HG02981 (cell line): ENCODE results near the gene NDUFAF8.

Experiments used
- ATAC-seq: cut with Tn5 transposase; IDR thresholded peaks from one replicate; pipeline ENCODE4 v1.9.1; 2021; ENCODE audit warnings: mild to moderate bottlenecking, moderate library complexity; ENCODE audit not compliant: unreplicated experiment

Gene NDUFAF8

DNA sequence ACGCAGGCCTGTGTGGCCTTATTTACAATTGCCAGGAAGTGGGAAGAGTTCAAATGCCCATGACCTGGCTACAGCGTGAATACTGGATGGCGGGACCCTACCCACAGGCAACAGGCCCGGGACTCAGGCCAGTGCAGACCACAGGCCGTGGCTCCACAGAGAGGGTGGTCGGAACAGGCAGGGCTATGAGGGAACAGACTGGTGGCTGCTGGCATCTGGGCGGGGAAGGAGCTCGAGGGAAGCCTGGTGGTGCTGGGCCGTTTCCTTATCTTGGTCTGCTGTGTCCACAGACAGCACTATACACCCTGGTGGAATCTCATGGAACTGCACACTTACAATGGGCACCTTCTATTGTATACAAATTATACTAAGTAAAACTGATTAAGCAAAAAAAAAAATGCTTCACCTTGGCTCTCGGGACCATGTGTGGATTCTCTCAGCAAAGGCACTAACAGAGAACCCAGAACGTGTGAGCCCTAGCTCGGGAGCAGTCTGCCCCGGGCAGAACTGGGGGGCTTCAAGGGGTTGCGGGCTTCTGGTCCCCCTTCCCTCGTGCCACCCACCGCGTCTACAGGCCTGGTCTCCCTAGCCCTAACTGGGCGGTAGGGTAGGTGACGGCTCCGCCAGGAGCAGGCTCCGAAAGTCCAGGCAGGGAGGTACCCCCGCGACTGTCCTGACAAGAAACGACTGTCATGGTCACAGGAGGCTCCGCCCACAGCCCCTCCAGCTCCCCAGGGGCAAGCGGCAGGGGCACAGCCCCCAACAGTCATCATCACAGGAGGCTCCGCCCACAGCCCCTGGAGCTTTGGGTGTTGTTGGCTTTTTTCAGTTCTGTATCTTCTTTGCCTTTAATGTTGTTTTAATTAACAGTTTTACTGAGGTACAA lies 38.2 kb upstream of the NDUFAF8 start:
- no peak for ATAC-seq

DNA sequence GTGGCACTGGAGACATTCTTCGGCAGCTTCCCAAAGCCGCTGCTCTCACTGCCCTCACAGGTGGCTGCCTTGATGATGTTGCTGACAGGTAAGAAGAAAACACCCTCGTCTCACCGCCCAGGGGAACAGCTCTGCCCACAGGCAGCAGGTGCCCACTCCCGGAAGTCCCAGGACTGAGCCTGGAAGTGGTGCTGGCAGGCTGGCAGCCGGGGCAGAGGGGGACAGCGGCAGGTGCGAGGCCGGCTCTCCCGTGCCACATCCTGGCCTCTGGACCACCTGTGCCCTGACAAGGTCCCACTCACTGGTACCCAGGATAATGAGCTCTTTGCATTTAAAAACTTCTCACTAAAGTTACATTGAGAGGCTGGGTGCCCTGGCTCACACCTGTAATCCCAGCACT lies 36.8 kb upstream of the NDUFAF8 start:
- no peak for ATAC-seq

DNA sequence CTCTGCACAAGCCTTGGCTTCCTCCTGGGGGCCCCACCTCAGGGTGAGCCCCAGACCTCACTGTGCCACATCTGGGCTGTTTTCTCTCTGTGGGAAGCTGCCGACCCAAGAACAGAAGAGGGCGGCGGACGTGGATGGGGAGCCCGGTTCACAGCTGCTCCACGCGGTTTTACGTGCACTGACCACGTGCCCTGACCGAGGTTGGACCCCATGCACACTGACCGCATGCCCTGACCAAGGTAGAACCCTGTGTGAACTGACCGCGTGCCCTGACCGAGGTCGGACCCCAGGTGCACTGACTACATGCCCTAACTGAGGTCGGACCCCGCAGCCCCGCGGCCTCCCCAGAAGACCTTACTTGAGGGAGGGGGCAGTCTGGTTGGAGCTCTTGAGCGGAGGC lies 36.0 kb upstream of the NDUFAF8 start:
- ATAC-seq = no peak

DNA sequence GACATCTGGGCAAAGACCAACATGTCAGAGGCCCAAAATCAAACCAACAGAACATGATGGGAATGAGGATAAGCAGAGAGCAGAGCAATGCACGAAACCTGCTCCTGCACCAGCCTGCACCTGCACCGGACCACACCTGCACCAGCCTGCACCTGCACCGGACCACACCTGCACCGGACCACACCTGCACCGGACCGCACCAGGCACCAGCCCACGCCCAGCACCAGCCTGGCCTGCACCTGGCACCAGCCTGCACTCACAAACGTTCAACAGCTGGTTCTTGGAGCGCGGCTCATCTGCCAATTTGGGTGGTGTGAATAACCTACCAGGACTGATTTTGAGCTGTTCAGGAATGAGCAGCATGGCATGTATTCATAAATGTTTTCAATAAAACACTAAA lies 34.5 kb upstream of the NDUFAF8 start:
- ATAC-seq = no peak

DNA sequence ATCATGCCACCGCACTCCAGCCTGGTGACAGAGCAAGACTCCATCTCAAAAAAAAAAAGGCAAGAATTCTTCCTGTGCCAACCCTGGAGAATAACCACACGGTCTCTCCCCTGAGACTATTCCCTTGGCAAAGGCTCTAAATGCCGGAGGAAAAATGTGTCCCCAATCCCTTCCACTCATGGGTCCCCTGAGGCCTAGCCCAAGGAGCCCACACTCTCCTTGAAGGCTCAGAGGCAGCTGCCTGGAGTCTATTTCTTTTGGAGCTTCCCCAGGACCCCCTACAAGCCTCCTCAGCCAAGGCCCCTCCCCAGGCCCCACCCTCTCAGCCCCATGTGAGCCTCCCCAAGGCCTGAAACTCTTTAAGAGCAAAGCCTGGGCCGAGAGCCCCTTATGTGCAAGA lies 33.0 kb upstream of the NDUFAF8 start:
- no peak for ATAC-seq

DNA sequence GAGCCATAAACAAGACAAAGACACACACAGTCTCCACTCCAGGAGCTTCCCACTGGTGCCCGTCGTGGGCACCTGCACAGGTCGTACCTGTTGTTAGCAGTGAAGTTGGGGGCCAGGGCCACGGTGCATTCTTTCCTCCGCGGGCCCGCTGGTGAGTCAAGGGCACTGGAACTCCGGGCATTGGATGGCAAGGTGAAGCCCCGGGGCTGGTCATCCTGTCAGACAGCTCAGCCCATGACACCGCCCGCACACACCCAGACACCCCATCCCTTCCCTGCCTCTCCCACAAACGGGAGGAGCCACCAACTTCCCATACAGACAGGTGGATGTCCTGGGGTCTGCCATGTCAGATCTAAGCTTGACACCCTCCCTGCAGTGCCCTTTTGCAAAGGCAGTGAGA lies 32.5 kb upstream of the NDUFAF8 start:
- no peak for ATAC-seq

DNA sequence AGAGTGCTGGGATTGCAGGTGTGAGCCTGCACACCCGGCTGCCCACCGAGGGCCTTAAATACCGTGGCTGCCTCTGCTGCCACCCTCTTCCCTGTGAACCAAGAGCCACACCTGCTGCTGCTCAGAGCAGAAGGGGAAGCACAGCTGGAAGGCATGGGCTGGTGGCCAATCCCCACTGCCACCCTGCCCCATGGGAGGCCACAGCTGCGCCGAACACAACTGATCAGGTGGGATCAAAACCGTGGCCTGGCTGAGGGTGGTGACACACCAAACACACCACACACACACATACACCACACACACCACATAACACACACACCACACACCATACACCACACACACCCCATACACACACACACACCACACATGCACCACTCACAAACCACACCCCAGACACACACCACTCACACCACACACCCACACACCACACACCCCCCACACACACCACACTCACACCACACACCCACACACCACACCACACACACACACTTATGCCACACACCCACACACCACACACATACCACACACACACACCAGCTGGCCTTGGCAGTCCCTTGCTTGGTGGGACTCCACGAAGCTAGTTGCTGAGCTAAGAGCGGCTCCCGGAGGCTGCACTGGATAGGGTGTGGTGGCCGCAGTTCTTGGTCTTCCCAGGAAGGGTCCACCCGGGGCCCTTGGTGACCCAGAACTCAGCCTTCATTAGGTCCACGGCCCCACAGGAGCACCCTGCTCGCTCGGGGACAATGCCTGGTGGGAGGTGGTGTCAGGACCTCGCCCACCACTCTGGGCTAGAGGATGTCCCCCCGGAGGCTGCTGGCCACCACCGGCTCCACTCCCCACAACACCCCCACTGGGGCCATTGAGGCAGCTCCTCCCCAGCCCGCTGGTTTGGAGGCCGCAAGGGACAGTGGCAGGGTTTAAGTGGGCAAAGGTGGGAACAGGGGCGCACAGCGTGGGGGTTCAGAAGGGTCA lies 31.2 kb upstream of the NDUFAF8 start:
- ATAC-seq = no peak

DNA sequence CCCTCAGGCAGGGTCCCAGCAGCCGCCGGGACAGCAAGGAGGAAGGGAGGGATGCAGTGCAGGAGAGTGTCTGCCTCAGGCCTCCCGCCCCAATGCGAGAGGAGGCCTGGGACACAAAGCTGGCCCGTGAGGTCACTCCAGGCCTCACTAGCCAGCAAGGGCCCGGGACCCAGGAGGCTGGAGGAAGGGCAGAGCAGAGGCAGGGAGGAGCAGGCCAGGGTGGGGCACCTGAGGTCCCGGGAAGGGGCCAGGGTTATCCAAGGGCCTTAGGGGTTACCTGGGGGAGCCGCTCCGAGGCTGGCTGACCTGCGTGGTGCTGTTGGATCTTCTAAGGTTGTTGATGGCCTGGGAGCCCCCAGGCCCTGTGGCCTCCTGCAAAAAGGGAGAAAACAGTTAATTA lies 30.5 kb upstream of the NDUFAF8 start:
- no peak for ATAC-seq

DNA sequence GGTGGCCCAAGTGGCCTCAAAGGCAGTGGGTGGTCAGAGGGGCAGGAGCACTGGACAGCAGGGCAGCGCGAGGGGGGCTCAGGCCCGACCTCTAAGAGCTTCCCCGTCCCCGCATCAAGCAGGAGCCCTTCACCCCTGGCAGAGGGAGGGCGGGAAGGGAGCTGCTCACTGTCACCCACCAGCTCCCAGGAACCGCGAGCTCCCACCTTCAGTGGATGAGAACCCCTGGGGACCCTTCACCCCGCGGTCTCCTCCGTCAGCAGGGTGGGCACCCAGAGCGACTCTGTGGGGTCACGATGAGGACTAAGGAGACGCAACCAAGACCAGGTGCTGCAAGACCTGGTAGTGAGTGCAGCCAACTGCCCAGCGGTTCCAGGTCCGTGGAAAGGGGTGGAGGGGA lies 30.0 kb upstream of the NDUFAF8 start:
- no peak for ATAC-seq

DNA sequence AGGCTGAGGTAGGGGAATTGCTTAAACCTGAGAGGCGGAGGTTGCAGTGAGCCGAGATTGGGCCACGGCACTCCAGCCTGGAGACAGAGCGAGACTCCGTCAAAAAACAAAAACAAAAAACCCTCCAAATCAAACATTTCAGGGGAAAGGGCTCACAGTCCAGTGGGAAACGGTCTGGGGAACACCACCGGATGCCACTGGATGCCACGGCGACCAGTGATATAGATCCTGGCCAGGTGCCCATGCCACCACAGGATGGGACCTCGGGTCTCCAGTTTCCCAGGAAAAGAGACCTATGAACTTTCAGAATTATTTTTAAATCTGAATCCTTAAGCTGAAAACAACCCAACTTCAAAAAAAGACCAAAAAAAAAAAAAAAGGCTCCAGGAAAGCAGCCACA lies 28.7 kb upstream of the NDUFAF8 start:
- ATAC-seq = no peak

DNA sequence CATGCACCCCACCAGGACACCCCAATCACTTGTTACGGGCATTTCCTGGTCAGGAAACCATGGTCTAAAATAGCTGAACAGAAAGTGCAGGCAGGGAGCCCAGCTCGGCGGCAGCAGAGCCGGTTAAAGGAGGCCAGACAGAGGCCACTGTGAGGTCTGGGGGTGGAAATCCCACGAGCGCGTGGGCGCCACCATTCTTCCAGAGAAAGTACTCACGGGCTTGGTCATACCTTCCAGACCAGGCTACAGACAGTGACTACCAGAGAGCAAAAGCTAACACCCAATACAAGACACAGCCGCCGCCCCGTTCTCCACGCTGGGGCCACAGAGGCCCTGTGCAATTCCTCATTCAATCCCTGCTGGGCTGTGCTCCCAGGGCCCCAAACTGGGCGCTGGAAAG lies 28.2 kb upstream of the NDUFAF8 start:
- ATAC-seq = no peak

DNA sequence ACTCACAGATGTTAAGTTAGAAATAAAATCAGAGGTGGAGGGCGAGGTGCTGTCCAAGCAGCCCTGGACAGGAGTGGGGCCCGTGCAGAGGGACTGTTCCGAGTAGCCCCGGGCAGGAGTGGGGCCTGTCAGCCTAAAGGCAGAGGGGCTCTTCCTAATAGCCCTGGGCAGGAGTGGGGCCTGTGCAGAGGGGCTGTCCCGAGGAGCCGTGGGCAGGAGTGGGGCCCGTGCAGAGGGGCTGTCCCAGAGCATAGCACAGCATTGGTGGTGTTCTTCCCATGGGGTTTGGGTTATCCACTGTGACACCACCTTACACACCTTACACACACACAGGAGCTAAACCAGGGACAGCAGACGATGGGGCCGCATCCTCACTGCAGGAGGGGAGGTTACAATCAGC lies 26.8 kb upstream of the NDUFAF8 start:
- no peak for ATAC-seq

DNA sequence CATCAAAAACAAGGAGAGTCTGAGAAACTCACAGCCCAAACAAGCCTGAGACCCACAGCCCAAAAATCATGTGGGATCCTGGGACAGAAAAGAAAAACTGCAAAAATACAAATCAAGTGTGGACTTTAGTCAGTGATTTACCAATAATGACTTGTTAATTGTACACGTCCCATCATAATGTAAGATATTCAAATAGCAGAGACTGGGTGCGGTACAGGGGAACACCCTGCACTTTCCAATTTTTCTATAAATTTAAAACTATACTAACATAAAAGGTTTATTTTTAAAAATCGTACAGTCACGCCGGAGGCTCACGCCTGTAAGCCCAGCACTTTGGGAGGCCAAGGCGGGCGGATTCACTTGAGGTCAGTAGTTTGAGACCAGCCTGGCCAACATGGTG lies 25.1 kb upstream of the NDUFAF8 start:
- ATAC-seq = no peak

DNA sequence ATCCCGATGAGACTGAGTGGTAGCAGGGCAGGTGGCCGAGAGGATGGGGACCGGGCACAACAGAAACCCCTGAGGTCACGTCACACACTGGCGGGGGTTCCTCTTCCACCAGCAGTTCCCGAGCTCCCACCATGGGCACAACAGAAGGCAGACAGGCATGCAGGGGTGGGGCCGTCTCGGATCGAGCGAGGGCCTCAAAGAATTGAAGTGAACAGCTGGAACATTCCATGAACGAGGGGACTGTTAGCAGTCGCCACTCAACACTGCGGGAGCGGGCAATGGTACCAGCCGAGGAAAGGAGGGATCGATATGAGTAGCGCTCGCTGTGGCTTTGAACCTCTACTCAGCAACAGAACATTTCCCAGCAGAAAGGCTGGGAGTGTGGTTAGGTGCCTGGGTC lies 21.6 kb upstream of the NDUFAF8 start:
- no peak for ATAC-seq

DNA sequence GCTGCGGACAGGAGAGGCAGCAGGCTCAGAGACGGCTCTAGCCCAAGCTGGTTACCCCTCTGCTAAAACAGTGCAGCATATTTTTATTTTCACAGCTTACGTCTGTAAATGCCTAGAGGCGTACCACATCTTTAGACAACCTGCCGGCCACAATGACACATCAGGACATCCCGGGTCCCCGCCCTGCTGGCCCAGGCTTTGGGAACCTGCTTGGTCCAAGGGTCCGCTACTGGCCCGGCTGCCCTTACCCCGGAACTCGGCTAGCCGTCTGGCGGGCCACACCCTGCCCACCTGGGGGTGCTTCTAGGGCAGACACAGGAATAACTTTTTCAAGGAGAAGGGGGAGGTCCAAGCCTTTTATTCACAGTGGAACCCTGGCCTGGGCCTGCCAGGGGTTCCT lies 20.7 kb upstream of the NDUFAF8 start:
- ATAC-seq = no peak

DNA sequence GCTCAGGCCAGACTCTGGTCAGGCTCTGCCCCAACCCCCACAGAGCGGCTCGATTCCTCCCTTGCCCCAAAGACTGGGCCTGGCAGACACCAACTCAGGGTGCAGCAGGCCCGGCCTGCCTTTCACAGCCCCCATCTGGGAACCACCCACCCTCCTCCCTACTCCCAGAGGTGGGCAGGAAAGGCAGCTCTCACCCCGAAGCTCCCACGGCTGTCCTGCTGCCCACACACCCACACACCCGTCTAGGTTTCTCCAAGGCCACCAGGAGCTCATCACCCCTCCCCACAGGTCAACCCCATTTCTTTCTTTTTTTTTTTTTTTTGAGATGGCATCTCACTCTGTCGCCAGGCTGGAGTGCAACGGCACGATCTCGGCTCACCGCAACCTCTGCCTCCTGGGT lies 20.1 kb upstream of the NDUFAF8 start:
- ATAC-seq = no peak

DNA sequence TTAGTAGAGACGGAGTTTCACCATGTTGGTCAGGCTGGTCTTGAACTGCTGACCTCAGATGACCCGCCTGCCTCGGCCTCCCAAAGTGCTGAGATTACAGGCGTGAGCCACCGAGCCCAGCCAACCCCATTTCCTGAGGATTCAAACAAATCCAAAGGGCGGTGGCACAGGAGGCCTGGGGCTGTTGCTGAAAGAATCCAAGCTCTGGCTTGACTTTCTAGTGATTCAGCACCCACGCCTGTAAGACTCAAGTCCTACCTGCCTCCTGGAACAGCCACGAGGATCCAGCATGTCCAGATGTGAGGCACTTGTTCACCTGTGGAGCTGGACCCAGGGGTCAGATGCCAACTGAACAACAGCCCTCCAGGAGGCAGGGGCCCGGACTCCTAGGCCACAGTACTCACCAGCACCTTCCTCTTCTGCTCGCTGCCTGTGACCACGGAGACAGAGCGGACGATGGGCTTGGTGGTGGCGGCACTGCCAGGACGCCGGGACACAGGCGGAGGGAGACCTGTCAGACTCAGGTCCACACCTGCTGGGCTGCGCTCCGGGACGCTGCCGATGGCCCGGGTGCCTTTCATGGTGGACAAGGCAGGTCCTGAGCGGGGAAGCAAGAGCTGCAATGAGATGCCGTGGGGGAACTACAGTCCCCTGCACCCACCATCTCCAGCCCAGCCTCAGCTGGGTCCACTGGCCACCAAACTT lies 19.5 kb upstream of the NDUFAF8 start:
- ATAC-seq = no peak

DNA sequence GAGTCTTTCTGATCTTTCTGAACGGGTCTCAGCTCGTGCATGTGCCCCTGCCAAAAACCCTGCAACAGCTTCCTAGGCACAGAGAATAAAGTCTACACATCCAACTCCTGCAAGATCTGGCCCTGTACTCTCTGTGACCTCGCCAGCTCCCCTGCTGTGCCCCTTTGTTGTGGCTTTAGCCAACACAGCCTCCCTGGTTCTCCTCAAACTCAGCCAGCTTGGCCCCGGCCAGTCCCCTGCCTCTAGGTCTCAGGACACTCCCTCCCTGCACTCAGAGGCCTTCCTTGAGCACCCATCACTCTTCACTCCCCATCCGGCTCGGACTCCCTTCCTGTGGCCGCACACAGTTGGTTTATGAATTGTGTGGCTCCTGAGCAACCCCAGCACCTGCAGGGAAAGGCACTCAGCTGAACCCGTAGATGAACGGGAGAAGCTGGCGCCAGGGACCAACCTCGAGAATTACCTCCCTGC lies 17.7 kb upstream of the NDUFAF8 start:
- ATAC-seq = no peak

DNA sequence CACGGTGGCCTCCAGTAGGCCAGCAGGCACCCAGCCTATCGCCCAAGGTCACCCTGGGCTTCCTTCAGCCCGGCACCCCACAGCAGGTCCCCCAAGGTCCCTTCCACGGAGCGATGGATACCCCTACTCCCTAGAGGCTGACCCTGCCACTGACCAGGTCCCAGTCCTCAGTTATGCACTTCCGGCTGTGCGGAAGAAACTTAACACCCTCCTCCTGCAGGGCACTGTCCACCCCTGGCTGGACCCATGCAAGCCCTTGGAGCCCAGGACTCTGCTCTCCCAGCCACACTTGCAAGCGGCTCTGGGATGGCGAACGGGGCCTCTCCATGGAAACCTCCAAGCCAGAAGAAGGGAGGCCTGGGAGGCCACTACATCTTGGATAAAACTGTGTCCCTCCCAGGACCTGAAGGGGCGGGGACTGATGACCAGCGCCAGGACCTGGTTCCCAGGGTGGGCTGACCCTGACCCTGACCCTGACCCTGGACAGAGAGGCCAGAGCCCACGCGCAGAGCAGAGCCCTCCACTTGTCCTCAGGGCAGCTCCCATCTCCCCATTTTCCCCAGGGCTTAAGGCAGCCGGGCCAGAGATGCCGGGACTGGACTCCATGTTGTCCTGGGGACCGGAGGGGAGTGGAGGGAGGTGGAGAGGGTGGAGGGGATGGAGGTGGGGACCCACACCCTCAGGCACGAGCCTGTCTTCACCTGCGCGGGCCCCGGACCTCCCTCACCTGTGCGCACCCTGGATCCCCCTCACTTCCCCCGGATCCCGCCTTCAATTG lies 17.1 kb upstream of the NDUFAF8 start:
- ATAC-seq = no peak

DNA sequence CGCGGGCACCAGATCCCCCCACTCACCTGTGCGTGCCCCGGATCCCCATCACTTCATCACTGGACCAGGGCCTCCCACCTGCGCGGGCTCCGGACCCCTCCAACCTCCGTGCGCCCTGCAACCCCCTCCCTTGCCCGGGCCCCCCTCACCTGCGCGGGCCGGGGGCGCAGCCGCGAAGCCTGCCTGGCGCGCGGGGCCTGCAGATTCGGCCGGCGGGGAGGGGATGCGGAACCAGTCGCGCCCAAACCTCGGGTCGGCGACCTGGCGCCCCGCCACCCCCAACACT lies 16.6 kb upstream of the NDUFAF8 start:
- ATAC-seq = no peak
